ENCODE data around the gene PGM2L1.
"Not testable (repeated sequence)": the region's sequence is repeated elsewhere in the genome, so short reads cannot be mapped to it uniquely, and the experiment has no call there.

The PGM2L1 gene

DNA sequence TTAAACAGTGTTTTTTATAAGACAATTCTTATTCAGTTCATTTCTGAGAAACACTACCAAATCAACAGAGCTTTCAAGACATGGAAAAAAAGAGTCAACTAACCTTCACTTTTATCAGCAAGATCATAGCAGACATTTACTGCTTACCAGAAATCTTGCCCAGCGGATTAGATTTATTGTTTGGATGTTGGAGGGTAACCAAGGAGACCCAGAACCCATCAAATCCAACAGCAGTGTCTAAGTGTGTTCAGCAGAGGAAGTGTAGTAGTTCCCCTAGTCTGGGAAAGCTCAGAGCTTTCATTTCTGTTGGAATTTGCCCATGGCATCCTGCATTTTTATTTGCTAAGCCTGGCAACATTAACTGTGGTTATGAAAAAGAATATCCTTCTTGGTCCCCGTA, 2.4 kb upstream of the PGM2L1 start:
- no peak for DNase-seq (ENCODE audit: low spot score)

DNA sequence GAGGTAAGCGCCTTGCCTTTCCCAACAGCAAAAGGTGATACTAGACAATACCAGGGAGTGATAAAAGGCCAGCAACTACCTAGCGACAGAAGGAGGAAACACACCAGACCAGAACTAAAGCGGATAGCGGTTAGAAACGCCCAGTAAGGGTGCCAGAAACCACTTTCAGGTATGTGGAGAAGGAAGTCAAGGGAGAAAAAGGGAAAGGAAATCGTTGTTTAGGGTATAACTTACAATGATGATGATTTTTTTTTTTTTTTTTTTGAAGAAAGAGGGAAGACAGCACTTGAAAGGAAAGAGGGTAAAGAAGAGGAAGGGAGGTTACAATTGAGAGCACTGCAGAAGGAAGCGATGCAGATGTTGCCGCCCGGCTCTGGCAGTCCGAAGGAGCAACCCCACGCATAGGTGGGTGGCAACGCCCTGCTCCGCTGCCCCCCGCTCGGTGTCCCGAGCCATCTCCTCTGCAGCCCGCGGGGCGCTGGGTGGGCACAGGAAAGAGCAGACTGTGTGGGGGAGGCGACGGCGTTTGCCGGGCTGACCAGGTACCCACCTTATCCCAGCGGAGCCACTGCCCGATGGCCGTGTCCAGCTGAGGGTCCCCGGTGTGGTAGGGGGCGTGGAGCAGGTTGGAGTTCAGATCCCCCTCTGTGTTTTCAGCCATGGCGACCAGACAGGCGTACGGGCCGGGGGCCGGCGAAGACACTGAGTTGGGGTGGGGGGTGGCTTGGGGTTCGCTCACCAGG, 561 bp downstream of the PGM2L1 start:
- DNase-seq (ENCODE audit: low spot score), result peak; percentile 74

DNA sequence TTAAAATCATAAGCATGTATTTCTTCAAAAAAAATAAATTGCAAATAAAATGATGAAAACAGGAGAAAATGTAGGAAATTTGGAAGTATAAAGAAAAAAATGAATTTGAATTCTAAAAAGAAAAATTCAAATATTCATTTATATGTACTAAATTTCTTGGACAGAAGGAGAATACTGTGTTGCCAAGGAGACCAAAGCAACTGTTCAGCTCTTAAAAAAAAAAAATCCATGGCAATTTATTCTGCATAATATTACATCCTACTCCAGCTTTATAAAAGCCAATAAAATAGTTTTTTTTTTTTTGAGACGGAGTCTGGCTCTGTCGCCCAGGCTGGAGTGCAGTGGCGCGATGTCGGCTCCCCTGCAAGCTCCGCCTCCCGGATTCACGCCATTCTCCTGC, 6.0 kb downstream of the PGM2L1 start:
- DNase-seq (ENCODE audit: low spot score), result no peak

DNA sequence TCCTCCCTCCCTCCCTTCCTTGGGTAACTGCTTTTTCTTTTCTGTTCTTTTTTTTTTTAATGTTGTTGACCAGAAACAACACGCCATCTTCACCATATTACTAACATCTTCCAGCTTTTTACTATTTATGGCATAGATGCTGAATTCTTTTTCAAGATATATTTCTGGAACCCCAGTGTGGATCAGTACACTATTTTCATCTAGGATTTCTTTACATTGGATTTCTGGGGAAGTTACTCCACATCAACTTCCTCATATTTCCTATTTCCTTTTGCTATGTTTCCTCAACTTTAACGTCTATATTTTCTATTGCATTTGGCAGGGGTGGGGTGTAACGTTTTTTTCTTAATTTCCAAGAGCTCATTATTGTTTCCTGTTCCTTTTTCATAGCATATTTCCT, 7.0 kb downstream of the PGM2L1 start:
- DNase-seq (ENCODE audit: low spot score), result no peak

DNA sequence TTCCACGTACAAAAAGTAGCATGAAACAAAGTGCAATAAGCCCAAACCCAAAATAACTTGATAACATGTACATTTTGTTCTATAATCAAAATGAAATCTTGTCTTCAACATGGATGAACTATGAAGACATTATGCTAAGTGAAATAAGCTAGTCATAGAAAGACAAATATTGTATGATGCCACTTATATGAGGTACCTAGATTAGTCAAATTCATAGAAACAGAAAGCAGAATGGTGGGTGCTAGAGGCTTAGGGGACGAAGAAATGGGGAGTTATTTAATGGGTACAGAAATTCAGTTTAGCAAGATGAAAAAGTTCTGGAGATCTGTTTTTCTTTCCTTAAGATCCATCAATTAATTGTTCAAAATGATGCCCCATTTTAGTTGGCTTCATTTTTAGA, 7.5 kb downstream of the PGM2L1 start:
- DNase-seq (ENCODE audit: low spot score), result no peak

DNA sequence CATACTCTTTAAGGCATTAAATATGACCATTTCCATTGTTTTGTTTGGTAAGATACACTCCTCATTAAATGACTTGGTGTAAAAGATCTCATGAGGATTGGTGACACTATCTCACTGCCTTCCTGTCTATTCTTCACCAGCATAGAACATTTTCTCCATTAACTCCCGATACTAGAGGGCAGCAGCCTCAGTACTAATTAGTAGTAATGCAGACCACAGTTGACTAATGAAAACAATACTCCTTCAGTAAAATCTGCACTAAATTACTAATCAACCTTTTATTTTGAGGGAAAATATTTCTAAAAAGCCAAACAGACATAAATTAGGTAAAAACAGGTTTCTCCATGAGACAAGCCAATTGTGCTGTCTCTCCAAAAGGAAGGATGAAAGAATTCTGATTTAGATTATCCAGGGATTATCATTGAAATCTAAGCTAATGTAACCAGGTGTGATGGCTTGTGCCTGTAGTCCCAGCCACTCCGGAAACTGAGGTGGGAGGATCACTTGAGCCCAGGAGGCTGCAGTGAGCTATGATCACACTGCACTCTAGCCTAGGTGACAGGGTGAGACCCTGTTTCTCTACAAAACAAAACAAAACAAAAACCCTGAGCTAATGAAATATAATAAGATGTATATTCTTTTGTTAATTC, 9.4 kb downstream of the PGM2L1 start:
- peak; percentile 75 for DNase-seq (ENCODE audit: low spot score)

DNA sequence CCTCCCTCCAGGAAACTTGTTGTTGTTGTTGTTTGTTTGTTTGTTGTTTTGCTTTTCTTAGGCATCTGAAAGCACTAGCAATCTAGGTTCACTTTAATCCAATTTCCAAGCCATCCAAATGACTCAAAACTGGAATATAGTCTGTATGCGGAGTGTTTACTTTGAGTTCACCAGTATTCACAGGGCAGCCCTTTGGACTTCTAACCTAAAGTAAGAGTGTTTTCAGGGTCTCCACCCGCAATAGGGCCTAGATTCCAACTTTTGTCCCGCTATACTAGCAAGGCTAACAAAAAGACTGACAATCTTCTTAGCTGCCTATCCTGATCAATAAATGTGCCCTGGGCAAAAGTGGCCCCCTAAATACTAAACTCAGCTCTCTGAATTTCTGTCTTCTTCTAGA, 13.6 kb downstream of the PGM2L1 start:
- no peak for DNase-seq (ENCODE audit: low spot score)

DNA sequence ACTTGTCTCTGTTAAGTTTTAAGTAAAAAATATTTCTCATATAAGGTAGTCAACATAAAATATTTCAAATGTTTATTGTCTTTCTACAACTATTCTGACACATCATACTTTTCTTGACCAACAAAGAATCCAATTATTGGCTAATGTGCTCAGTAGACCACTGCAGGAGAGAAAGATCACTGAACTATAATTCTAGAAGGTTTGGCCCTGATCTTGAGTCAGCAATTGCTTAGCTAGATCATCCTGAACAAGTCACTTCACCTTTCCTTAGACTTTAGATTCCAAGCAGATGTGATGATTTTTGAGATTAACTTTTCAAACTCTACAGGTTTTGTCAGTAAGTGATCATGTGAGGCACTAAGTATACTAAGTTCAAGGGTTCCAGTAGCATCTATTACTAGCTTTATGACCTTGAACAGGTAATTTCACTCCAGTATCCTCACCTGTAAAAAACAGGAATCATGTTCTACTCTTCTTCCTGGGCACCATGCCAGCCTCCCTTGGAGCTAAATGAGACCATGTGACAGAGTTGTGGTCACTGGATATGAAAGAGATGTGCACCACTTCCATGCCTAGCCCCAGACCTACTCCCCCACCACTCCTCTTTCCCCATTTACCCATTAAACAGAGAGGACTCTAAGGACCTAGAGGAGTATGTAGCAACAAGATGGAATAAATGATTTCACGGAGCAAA, 17.3 kb downstream of the PGM2L1 start:
- DNase-seq (ENCODE audit: low spot score), result peak; percentile 9

DNA sequence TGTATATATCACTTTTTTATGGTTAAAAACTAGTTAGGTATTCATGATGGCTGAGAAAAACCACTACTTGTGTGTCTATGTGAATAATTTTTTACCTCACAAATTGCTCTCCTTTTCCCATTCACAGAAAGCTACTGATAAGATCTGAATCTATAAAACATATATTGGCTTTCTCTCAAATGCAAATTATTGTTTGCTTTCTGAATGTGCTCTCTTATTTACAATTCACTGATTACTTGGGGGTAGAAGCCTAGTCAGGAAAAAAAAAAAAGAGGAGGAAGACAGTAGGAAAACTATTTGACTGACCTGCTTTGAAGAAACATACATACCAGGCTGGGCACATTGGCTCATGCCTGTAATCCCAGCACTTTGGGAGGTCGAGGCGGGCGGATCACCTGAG, 20.5 kb downstream of the PGM2L1 start:
- DNase-seq (ENCODE audit: low spot score), result no peak

DNA sequence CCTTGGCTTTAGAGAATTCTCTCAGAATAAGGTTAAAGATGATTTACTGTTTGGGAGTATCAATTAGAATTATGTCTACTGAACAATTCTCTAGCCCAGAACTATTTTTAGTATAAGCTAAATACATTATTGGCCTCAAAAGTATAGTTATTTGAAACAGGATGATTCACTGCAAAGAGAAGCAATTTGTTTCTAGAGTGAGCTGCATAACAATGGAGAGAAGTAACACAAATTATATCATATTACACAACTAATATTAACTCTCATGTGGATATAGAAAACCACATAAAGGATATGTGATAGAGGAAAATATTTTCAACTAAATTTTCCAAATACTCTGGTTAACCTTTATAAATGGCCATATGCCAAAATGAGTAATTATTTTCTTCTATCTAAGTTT, 24.9 kb downstream of the PGM2L1 start:
- no peak for DNase-seq (ENCODE audit: low spot score)

DNA sequence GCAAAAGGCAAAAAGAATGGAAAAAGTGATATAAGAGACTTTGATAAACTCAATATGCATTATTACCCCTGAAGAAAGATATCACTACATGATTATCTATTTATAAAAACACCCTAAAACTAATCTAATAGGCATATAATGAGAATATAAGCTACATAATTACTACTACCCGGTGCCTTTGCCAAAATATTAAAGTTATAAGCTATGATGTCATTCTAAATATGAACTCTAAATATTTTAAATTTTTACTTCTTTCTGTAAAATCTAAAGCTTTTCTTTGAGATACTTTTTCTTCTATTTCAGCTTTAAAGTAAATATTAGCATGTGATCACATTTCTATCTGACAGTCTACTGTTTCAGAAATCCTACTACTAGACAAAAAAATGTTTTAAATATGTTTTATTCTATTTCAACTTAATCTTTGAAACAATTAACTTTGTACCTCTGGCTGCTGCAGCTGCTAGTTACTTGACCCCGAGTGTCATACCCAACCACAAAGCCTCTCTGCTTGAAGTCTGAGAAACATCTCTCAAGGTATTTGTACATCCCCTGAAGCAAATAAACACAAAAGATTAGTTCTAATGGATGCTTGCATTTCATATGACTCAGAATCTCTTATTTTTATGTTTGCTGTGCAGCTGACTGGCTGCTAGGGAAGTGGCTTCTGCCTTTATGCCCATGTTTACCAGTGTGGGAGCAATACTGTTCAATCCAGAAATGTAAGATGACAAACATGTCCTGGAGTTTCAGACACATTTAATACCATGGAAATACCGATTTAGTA, 26.8 kb downstream of the PGM2L1 start:
- no peak for DNase-seq (ENCODE audit: low spot score)

DNA sequence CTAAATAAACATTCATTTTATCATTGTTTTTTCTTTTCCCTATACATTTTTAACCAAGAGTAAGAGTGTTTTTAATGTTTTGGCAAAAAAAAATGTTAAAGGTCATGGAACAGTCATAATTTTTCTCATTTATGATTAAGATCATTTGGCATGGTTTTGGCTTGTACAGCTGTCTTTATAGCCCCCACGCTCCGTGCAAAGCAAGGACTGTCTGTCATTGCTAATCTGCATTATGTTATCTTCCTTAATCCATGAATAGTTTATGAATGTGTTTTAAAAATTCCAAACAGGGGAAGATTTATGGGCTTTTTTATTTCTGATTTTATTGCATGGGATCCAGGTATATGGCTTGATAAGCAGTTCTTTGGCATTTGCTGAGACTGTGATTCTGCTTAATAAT, 28.1 kb downstream of the PGM2L1 start:
- no peak for DNase-seq (ENCODE audit: low spot score)

DNA sequence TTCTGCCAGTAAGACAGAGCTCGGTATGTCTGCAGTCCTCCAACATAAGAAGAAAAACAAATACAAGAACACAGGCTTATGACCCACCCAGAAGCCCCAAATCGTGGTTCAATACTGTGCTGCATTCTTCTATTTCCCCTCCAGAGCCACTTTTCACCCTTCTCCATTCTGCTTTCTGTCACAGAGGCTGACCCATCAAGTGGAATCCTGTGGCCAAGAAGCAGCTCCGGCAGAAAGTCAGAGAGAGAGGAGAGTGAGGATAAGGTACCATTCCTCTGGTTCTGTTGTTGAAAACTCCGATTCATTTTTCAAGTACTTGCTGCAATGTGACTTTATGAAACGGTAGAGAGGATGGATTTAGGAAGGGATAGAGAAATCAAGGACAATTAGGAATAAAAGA, 30.4 kb downstream of the PGM2L1 start:
- no peak for DNase-seq (ENCODE audit: low spot score)

DNA sequence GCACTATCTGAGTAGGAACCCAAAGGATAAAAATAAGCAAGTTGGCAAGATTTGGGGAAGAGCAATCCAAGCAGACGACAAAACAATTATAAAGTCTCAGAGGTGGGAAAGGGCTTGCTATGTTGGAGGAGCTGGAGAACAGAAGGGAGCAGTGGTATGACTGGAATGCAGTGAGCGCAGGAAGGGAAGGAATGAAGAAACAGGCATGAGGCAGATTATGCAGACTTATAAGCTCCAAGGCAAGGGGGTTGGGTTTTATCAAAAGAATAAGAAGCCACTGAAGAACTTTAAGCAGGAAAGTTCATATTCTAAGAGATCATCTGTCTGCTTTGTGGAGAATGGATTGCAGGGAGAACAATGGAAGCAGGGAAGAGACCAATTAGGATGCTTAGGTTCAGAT, 31.7 kb downstream of the PGM2L1 start:
- DNase-seq (ENCODE audit: low spot score), result no peak

DNA sequence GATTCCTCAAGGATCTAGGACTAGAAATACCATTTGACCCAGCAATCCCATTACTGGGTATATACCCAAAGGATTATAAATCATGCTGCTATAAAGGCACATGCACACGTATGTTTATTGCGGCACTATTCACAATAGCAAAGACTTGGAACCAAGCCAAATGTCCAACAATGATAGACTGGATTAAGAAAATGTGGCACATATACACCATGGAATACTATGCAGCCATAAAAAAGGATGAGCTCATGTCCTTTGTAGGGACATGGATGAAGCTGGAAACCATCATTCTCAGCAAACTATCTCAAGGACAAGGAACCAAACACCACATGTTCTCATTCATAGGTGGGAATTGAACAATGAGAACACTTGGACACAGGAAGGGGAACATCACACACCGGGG, 32.4 kb downstream of the PGM2L1 start:
- DNase-seq (ENCODE audit: low spot score), result not testable (repeated sequence)

DNA sequence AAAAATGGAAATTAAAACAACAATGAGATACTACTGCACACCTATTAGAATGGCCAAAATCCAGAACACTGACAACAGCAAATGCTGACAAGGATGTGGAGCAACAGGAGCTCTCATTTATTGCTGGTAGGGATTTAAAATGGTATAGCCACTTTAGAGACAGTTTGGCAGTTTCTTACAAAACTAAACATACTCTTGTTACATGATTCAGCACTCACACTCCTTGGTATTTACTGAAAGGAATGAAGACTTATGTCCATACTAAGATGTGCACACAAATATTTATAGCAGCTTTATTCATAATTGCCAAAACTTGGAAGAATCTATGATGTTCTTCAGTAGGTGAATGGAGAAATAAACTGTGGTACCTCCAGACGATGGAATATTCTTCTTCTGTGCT, 40.8 kb downstream of the PGM2L1 start:
- no peak for DNase-seq (ENCODE audit: low spot score)

DNA sequence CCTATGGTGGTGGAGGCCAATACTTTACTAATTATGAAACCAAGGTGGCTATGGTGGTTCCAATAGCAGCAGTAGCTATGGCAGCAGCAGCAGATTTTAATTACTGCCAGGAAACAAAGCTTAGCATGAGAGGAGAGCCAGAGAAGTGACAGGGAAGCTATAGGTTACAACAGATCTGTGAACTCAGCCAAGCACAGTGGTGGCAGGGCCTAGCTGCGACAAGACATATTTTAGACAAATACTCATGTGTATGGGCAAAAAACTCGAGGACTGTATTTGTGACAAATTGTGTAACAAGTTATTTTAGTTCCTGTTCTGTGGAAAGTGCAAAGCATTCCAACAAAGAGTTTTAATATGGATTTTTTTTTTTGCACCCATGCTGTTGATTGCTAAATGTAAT, 42.6 kb downstream of the PGM2L1 start:
- no peak for DNase-seq (ENCODE audit: low spot score)

DNA sequence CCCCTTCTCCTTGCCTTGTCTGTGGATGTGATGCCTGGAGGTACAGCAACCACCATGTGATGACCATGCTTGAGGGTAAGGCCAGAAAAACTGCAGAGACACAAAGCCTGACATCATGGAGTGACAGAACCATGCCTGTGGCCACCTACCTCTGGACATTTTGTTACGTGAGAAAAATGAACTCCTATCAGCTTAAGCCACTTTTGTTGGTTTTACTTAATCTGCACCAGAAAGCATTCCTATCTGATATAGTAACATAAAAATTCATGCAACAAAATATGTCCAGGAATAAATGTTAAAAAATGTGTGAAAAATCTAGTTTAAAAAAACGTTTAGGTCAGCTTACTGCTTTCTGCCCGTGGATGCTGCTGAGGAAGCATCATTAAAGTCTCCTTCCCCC, 44.2 kb downstream of the PGM2L1 start:
- DNase-seq (ENCODE audit: low spot score), result no peak

DNA sequence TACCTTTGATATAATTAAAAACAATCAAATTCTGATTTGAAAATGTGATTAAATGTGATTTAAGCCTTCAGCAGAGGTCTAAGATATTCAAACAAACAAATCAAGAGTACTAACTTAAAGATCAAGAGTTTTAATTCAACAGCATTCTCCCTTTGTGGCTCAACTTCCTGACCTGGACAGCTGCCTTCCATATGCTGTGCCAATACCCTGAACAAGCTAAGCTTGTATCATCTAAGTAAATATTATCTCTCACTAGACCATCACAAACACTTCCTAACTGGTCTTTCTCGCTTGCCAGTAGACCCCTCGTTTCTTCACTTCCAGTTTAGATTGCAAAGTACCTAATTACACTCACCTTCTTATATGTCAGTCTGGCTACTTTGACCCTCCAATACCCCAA, 50.9 kb downstream of the PGM2L1 start:
- no peak for DNase-seq (ENCODE audit: low spot score)

DNA sequence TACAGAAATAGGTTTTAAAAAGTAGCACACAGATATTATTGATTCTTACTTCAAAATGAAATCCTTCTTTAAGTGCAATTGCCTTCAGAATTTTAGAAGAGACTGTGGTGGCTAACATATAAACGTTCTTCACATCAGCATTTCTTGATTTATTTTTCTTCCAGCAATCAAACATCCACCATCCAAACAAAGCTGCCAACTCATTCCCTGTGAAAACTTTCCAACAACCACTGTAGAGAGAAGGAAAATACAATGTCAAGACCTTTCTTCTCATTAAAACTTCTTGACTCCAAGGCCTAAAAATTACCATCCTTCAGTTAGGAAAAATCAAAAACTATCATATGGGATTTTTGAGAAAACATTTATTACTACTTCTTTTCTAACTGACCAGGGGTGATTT, 52.8 kb downstream of the PGM2L1 start:
- DNase-seq (ENCODE audit: low spot score), result no peak

DNA sequence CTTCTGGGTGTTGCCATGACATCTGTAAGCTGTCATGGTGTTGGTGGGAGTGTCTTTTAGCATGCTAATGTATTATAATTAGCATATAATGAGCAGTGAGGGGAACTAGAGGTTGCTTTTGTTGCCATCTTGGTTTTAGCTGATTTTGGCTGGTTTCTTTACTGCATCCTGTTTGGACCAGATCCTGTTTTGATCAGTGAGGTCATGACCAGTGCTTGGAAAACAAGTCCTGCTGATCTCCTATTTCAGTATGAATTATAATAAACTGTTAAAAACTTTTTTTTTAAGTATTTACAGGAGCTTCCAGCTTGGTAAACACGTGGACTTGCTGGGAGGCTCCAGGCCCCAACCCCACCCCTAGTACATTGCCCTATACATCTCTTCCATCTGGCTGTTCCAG, 56.3 kb downstream of the PGM2L1 start:
- DNase-seq (ENCODE audit: low spot score), result no peak

DNA sequence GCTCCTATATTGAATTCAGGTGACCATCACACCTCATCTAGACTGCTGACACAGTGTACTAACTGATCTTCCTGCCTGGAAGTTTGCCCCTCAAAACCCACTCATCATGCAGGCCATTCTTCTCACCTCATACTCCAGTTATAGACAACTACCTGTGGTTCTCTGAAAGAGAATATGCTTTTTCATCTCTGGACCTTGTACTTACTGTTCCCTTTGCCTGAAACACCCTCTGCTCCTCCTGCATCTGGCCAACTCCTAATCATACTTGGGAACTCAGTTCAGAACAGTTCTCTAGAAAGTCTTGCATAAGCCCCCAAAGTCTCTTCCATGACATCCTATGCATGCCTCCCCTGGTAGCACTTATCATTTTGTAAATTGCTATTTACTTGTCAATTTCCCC, 58.6 kb downstream of the PGM2L1 start:
- no peak for DNase-seq (ENCODE audit: low spot score)

DNA sequence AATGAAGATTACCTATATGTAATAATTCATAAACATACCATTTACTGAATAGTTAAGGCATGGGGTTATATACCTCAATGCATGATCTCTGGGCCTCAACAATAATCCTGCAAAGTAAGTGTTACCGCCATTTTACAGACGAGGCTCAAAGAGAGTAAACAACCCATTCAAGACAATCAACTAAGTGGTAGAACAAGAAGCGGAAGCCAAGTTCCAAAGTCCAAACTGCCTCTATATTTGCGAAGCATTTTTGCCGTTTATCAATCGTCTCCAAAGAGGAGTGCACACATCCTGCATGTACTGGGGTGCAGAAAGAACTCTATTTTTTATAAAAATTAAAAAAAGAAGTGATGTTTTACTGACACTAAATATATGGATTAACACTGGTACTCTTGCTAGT, 59.3 kb downstream of the PGM2L1 start:
- no peak for DNase-seq (ENCODE audit: low spot score)
